UCSD-AML1 (cell line): Measurements from ENCODE around the gene KDM5A.
"Not testable (repeated sequence)": the region's sequence is repeated elsewhere in the genome, so short reads cannot be mapped to it uniquely, and the experiment has no call there.

ENCODE experiments used
- DNase-seq: peaks from one replicate; lab custom pipeline; 2025; ENCODE audit not compliant: unreplicated experiment; lab: John Stamatoyannopoulos, UW

KDM5A gene

DNA sequence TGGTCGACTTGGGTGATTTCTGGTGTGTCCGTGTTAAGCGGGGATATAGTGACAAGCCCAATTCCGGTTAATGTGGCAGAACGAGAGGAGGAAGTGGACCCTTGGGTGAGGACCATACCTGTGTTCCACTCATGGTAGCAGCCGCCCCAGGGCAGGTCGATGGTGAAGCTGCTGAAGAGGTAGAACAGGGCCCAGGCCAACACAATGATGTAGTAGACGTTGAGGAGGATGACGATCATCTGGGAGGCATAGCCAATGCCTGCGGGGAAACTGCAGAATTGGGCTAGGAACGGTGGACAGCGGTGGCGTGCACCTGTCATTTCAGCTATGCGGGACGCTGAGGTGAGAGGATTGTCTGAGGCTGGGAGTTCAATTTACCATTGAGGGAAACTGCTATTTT, 146.6 kb downstream of the KDM5A start:
- DNase-seq = no peak

DNA sequence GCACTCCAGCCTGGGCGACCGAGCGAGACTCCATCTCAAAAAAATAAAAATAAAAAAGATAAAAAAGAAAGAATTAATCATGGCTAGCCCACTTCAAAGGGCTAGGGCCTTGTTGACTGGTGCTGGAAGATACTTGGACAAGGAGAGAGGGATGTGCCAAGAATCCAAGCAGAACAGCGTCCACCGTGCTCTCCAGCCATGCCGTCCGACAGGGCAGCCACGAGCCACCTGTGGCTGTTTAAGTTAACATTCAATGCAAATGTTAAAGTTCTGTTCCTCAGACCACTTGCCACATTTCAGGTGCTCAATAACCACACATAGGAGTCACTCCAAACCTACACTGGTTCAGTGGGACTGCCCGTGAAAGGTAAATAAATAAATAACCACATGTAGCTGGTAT, 147.9 kb downstream of the KDM5A start:
- DNase-seq = no peak

DNA sequence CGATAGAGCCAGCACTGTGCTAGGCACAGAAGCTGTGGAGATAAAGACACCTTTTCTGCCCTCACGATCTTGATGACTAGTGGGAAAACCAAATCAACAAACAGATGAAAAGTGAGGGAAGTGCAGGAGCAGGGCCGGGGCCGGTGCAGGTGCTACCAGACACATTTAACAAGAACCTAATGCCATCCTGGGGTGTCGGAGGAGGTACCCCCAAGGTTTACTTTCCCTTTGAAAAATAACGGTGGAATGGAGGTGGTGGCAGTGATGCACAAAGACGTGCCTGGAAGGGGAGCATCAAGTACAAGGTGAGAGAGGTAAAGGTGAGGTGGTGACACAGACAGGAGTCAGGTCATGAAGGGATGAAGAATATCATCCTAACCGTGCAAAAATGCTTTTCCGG, 148.6 kb downstream of the KDM5A start:
- no peak for DNase-seq

DNA sequence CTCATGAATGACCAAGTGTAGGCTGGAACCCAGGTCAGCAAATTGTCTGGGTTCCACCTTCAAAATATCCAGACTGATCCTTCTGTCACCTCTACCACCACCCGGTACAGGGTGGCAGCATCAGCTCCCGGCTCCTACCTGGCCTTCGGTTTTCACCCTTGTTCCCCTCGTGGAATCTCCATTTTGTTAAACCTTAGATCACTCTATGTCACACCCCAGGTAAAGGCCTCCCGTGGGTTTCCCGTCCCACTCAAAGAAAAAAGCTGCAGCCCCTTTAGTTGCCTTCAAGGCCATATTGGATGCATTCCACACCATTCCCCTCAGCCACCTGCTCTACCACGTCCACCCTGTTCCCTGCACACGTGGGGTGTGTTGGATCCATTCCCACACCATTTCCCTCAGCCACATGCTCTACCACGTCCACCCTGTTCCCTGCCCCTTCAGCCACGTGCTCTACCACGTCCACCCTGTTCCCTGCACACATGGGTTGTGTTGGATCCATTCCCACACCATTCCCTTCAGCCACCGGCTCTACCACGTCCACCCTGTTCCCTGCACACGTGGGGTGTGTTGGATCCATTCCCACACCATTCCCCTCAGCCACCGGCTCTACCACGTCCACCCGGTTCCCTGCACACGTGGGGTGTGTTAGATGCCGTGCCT, 150.3 kb downstream of the KDM5A start:
- no peak for DNase-seq

DNA sequence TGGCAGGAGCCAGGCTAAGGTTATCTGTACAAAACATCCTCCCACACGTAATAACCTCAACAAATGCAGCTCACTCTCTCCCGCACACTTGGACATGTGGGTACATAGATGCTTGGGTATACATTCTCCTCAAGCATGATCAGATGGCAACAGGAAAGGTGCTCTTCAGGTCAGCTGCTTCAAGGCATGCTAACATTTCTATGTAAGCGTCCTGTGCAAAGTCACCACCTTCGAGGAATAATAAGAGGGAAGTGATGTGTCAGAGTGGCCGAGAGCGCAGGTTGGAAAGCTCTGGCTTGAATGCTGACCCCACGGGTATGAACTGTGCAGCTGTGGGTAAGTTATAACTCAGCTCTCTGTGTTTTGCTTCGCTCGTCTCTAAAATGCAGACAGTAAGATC, 151.0 kb downstream of the KDM5A start:
- DNase-seq = no peak

DNA sequence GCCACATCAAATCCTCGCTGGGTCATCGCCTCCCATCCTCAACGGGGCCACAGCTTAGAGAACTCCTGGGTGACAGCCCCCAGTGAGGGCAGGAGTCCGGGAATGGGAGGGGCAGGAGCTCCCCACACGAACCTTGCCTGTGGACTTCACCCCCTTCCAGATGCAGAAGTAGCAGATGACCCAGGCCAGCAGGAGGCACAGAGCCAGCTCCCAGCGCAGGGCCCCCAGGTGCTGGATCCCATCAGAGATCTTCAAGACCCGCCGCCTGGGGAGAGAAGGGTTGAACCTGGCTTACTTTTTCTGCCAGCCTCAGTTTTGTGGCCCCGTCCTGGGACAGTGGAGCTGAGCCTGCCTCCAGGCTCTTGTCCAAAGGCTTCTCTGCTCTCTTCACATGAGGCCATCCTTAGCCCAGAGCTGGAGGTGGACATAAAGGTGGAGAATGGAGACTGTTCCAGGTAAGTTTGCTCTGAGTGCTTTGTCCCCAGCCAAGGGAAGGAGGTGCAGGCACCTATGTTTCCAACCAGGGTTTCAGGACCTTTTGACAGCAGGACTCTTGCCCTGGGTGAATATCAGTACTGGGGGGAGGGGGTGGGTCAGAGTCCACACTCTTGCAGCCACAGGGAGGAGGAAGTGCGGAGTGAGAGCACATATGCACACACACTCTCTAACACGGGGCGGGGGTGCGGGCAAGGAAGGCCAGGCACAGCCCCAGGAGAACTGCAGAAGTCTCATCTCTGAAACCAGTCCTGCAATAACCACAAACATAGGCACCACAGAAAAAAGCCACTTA, 151.9 kb downstream of the KDM5A start:
- no peak for DNase-seq

DNA sequence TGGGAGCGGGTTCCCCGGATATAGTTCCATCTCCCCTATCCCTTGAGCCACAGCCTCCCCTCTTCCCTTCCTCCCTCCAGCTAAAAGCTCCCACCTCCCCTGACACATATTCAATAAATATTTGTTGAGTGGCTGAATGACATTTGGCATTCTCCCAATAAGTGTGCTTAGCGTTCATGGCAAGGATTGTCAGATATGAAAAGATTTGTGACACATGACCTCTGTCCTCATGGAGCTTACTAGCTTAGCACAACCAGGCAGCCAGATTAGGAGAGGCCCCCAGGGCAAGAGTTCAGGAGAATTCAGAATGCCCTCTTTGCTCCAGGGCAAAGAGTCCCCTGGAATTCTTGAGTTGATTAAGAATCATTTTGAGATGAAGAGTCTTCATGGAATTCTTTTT, 152.7 kb downstream of the KDM5A start:
- no peak for DNase-seq

DNA sequence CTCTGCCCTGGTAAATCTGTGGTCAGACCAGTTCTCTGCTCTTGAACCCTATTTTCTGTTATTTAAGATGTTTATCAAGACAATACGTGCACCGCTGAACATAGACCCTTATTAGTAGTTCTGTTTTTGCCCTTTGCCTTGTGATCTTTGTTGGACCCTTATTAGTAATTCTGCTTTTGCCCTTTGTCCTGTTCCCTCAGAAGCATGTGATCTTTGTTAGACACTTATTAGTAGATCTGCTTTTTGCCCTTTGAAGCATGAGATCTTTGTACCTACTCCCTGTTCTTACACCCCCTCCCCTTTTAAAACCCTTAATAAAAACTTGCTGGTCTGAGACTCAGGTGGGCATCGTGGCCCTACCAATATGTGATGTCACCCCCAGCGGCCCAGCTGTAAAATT, 153.2 kb downstream of the KDM5A start:
- DNase-seq = not testable (repeated sequence)

DNA sequence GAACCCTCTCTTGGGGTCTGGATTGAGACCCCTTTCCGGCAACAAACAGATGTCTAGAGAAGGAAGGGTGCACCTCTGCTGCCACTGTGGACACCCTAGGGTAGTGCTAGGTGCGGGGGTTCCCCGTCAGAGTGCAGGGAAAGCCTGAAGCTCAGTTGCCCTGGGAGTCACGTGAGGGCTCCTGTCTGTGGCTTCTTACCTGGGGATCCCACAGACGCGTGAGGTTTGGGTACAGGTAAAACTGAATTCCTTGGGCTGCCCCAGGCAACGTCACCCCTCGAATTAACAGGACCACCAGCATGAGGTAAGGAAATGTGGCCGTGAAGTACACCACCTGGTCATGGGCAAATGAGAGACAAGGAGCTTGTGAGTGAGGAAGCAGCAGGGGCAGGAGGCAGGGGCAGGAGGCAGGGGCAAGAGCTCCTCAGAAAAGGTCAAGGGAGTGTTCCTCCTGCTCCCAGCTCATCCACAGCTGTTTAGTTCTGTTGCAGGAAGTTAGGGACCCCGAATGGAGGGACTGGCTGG, 154.2 kb downstream of the KDM5A start:
- DNase-seq = no peak

DNA sequence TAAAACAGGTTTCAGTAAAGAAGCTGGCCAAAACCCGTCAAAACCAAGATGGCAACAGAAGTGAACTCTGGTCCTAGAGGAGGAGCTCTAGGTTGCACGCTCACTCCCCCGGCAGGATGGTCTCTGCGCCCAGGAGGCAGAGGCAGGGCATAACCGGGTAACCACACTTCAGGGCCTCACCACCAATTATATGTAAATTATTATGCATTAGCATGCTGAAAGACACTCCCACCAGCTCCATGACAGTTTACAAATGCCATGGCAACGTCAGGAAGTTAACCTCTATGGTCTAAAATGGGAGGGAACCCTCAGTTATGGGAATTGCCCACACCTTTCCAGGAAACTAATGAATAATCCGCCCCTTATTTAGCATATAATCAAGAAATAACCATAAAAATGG, 155.1 kb downstream of the KDM5A start:
- DNase-seq = no peak

DNA sequence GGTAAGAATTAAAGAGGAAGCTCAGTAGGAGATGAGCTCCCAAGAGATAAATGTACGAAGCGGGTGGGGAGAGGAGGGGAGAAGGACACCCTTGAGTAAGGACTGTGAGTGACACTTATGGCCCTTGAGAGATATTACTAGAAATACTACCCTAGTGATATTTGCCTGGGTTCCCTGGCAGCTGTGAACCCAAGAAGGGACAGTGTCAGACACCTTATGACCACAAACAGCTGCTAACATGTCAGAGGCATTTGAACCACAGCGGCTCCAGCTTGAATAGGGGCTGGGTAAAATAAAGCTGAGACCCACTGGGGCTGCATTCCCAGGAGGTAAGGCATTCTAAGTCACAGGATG, 155.5 kb downstream of the KDM5A start:
- DNase-seq = no peak

DNA sequence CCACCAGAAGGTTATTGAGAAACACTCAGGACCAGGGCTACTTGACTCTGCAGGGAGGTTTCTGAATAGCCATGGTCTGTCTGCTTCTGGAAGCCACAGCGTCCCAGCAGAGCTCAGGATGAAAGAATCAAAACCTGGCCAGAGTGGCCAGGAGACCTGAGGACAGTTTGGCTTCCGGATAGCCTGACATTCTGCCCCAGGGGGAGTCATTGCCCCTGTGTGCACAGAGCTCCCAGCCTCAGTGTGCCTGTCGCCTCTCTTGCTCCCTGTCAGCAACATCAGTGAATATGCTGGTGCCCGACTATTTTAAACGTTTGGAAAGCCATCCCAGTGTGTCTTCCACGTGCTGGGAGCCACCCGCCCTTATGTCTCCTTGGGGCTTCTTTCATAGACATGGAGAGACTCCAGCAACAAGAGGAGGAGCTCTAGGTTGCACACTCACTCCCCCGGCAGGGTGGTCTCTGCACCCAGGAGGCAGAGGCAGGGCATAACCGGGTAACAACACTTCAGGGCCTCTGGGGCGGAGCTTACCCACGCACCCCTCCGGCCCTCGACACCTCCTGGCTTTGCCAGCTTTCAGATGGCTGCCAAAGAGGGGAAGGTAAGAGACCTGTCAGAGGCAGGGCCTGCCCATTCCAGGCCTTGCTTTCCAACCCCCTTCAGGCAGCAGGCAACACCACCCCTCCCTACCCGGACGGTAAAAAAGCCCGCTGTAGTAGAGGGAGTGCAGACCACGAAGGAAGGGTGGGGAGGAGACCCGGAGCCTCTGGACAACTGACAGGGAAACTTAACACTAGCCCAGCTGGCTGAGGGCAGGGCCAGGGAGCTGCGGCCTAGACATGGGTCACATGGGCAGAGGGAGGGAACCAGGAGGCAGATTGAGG, 156.1 kb downstream of the KDM5A start:
- DNase-seq = no peak

DNA sequence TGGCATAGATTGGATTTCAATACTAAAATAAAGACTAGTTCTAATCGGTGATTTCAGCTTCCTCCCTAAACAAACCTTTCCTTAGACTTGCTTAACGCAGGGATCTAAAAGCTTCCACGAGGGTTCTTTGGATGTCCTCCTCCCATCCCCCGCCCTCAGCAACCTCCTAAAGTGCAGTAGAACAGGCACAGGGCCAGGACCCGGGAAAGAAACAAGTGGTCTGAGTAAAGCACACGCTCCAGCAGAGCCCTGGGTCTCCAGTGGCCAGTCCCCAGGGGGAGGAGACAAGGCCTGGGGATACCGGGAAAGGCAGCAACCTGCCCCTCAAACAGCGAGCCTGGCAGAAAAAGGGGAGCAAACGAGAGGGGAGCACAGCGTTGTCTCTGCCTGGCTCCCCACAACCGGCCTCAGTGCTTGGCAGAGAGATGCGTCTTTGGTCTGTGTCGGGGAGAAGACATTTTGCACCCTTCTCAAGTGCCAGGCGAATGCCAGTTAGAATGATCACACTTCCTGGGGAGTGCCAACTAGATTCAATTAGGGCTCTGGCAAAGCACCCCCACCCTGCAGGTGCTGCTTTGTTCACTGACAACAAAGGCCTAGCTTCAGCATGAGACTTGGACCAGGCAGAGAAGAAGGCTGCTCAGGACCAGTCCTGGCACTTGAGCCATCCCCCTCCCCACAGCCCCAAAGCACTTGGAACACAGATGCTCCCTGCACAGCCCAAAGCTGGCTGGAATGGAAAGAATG, 158.0 kb downstream of the KDM5A start:
- no peak for DNase-seq
